HG03469 (cell line): ENCODE measurements around the gene RASAL1.

ENCODE experiments used
- ATAC-seq: cut with Tn5 transposase; IDR thresholded peaks from one replicate; pipeline ENCODE4 v1.9.1; 2021; ENCODE audit warnings: mild to moderate bottlenecking, moderate library complexity, moderate number of reproducible peaks; ENCODE audit not compliant: unreplicated experiment

RASAL1 gene

DNA sequence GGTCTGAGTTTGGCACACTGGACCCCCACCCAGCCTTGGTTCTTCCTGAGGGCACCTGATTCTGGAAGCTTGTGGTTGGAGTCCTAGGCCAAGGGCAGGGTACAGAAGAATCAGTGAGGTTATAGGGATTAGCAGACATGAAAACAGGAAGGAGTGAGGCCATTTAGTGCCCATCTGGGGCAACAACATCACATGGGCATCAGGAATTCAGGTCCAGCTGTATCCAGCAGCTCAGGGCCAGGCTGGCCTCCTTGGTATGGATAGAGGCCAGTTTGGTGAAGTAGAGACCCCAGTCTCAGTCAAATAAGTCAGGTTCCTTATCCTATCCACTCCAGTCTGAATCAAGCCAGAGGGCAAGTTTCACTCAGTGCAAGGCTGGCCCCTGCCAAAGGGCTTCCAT is 36.2 kb downstream of the RASAL1 start:
- no peak for ATAC-seq

DNA sequence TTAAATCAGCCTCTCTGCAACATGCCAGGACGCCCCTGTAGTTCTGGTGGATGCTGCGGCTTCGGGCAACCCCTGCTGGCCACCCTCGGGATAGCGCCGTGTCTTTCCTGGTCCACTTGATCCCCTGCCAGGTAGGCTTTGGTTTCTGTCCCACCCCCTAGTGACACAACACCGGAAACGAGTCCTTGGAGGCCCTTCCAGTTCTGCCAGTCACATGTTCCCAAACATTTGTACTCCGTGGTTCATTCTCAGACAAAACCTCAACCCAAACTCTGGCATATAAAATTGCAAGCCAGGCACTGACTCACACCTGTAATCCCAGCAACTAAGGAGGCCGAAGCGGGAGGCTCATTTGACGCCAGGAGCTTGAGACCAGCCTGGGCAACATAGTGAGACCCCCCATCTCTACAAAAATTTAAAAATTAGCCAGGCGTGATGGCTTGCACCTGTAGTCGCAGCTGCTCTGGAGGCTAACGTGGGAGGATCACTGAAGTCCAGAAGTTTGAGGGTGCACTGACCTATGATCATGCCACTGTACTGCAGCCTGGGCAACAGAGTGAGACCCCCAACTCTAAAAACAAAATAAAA is 37.0 kb downstream of the RASAL1 start:
- ATAC-seq: no peak

GRCh38 chr12:113097716-113098440 is 37.7 kb downstream of the RASAL1 start:
- ATAC-seq: no peak

DNA sequence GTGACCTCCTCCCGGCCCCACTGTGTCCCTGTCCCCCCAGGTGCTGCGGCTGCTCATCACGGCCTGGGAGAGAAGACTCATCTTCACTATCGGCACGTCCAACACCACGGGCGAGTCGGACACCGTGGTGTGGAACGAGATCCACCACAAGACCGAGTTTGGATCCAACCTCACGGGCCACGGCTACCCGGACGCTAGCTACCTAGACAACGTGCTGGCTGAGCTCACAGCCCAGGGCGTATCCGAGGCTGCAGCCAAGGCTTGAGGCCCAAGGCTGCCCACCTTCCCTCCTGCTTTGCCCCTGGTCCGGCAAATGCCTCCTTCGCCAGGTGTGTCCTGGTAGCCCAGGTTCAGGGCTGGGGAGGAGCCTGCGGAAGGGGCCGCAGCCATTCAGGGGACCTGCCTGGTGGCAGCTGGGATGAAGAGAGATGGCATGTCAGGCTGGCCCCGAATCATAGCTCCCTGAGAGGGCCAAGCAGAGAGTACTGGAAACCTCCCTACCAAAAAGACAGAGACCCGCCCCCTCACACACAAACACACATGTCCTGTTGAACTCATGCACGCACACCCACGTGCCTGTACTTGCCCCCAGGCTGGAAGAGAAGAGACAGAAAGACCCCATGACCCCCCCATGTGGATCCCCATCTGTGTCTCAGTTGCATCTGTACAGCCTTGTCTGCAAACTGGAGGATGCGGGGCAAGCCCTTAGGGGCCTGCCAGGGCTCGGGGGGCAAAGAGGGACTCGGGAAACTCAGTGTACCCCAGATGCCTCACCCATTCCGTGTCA is 38.7 kb downstream of the RASAL1 start:
- ATAC-seq: no peak

GRCh38 chr12:113095405-113095804 is 40.2 kb downstream of the RASAL1 start:
- ATAC-seq: no peak

DNA sequence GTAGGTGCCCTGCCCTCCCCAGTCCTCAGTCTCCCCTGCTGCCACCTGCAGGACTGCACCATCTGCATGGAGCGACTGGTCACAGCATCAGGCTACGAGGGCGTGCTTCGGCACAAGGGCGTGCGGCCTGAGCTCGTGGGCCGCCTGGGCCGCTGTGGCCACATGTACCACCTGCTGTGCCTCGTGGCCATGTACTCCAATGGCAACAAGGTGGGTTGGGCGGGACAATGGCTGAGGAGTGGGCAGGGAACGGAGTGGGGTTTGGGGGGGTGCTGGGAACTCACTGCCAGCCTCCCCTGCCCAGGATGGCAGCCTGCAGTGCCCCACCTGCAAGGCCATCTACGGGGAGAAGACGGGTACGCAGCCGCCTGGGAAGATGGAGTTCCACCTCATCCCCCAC is 40.8 kb downstream of the RASAL1 start:
- ATAC-seq: no peak

DNA sequence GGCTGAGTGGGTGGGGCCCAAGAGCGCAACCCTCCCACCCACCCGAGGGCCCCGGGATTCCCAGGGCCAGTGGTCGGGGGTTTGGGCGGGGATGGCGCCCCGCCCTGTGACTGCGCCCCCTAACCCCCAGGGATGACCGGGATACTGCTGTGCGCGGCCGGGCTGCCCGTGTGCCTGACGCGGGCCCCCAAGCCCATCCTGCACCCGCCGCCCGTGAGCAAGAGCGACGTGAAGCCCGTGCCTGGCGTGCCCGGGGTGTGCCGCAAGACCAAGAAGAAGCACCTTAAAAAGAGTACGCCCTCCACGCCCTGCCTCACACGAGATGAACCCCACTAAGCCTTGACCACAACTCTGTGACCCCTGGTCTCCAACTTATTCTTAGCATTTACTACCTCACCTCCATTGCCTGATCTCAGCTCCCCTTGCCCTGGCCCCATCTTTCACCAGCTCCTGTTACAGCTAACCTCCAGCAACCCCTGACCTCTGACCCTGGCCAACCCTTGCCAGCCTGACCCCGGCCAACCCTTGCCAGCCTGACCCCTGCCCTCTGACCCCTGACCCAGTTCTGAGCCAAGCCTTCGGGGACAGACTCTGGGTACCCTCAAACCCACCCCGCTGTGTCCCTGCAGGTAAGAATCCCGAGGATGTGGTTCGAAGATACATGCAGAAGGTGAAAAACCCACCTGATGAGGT is 42.0 kb downstream of the RASAL1 start:
- ATAC-seq: no peak

GRCh38 chr12:113092607-113093408 is 42.8 kb downstream of the RASAL1 start:
- ATAC-seq: no peak

GRCh38 chr12:113091506-113091905 is 44.1 kb downstream of the RASAL1 start:
- no peak for ATAC-seq

GRCh38 chr12:113090740-113091139 is 44.8 kb downstream of the RASAL1 start:
- no peak for ATAC-seq

DNA sequence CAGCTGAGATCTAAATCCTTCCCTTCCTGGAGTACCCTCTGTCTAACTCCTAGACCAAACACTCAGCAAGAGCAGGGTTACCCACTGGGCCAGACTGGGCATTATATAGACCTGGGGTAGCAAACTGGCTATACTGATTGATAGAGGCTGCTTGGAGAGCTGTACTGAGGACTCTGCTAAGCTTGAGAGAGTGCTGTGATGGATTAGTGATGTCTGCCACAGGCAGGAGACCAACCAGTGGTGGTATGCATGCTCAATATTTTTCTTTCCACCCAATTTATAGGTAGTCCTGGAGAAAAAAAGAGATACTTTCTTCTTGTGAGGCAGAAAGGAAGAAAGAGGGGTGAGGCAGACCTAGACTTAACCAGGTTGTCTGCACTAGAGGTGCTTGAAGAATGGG is 45.7 kb downstream of the RASAL1 start:
- no peak for ATAC-seq

- no peak for ATAC-seq
Measured at GRCh38 chr12:113088971-113089756, 46.4 kb downstream of the RASAL1 start.

DNA sequence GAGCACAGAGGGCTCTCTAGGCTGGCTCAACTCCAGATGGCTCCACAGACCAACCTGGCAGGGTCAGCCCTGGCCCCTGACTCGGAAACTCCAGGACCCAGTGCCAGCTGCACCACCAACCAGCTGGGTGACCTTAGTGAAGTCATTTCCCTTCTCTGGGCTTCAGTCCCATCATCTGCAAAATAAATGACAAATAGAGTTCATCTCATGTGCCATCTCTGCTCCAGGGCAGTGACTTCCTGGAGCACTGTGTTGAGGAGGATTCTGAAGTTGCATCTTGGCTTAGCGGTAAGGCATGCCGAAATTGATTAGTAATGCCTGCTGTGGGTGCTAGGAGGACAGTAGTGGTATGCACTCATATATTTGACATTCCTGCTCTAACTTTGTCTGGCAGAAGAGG is 47.5 kb downstream of the RASAL1 start:
- no peak for ATAC-seq

DNA sequence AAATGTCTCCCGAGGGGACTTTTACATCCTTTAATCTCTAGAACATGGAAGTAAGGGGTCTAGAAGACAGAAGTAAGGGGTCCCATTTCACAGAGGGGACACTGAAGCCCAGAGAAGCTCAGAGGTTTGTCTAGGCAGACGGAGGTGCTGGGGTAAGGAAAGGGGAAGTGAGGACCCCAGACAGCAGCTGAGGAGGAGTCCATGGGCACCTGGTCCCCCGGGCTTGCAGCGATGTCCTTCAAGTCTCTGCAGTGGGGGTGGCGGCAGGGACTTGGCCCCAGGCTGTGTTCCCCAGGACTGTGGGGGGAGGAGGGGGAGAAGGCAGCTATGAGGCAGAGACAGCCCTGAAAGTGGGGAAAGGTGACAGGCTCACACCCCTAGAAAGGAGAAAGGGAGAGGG is 48.4 kb downstream of the RASAL1 start:
- ATAC-seq: no peak

- no peak for ATAC-seq
Measured at GRCh38 chr12:113086249-113087164, 49.1 kb downstream of the RASAL1 start.

- no peak for ATAC-seq
Measured at GRCh38 chr12:113083863-113084435, 51.6 kb downstream of the RASAL1 start.

GRCh38 chr12:113082486-113083148 is 52.9 kb downstream of the RASAL1 start:
- no peak for ATAC-seq

DNA sequence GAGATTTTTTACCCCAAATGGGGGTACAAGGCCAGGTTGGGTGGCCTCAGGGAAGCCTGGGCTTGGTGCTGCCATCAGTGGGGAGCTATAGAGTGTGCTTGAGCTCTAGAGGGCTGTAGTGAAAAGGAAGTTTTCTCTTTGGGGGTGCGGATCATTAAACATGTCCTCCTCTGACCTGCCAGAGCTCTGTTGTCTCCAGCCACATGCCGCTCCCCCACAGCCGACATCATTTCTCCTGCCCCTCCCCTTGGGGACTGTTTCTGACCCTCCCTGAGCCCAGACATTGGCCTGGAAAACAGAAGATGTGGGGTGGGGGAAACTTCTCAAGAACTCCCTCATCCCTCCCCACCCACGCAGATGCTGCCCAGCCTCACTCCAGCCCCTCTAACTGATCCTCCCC is 53.7 kb downstream of the RASAL1 start:
- ATAC-seq: no peak
